Esophagus mucosa (tissue), 1 donor: ENCODE data around the gene MMAB. TPM values are rescaled to one million over a fixed set of nuclear protein-coding genes. Genes with fewer than 3 reads are reported as not detected.
A peak's percentile ranks its signal among the peaks of the same experiment; 100 is the strongest.

Experiments used
- ATAC-seq: fragments of 200-7000 bp; cut with Tn5 transposase; one replicate; pipeline ENCODE4 v1.9.1; 2020
- total RNA-seq: library from RNA; stranded (reverse); gene quantifications from one replicate; pipeline ENCODE4 v1.2.4, GENCODE V29; 2023
- donor health status: DM: yes; HTN: yes; CAD: no.

The MMAB gene
- total RNA-seq, 1 donor from 2014 or later, result 74.2 TPM

DNA sequence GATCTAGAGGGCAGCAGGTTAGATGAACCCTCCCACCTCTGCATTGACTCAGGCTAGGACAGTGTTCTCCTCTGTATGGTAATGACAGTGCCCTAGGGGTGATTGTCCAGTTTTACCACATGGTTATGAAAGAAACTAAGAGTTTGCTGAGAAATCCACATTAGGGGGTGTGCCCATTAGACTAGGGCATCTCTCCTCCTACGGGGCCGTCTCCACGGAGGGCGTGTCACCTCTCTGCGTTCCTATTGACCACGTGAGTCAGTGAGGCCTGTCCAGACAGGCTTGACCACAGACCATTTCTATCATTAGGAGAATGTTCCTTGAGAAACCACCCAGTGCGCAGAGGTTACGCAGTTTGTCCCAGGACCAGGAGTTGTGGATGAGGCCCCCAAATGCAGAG is 8.6 kb upstream of the MMAB start:
- peak; percentile 89 for ATAC-seq

GRCh38 chr12:109581334-109581691 is 8.0 kb upstream of the MMAB start:
- no peak for ATAC-seq

DNA sequence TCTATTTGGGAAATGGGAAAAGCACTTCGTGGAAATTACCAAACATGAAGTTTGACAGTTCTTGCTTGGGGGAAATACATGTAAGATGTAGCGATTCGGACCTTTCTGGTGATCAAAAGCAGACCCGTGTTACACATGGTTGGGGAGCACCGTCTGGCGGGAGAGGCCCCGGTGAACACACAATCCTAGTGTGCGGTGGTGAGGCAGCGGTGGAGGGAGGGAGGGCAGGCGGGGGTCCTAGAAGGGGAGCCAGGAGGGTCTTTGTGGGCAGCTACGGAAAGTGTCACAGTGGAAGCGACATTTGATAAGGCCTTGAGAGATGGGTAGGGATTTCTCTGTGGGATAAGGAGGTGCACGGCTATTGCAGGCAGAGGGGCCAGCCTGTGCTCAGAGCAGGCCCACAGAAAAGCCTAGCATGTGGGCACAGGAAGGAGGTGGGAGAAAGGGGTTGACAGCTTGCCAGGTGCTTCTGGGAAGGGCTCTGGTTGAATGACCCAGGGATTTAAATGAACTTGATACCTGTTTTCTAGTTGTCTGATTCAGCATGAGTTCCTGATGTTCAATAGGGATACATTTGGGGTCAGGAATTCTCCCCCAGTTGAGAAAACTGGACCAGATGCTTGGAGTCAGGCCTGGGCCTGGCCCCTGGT is 7.5 kb upstream of the MMAB start:
- ATAC-seq, result no peak

DNA sequence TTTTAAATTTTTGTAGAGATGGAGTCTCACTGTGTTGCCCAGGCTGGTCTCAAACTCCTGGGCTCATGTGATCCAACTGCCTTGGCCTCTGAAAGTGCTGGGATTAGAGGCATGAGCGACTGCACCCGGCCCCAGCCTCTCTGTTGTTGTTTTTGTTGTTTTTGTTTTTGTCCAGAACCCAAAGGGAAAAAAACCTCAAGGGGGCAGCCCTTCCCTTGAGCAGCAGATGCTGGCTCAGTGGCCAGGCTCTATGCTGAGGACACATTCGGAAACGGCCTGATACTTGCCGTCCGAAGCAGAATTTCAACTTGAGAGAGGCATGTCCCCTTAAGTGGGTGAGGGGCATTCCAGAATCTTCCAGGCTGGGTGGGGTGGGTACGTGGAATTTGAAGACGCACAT is 7.0 kb upstream of the MMAB start:
- ATAC-seq, result no peak

GRCh38 chr12:109579639-109580038 is 6.3 kb upstream of the MMAB start:
- ATAC-seq, result no peak

DNA sequence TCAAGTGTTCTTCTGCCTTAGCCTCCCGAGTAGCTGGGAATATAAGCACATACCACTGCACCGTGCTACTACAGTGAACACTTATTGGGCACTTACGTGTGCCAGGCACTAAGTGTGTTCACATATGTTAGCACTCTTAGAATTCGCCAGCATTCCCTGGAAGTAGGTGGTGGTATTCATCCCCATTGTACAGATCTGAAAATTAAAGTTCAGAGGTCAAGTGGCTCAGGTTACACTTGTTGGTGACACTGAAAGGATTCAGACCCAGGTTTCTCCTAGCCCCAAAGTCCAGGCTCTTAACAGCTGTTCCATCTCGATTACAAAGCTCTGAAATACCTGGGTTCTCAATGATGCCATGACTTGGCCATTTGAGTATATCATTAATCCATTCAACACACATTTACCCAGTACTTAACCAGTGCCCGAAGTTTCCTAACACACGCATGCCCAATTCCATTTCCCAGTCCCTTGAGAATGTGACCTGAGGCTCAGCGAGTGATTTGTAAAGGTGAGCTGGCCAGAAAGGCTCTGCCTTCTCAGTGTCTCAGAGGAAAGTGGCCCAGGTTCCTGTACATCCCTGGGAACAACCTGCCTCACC is 5.1 kb upstream of the MMAB start:
- no peak for ATAC-seq

DNA sequence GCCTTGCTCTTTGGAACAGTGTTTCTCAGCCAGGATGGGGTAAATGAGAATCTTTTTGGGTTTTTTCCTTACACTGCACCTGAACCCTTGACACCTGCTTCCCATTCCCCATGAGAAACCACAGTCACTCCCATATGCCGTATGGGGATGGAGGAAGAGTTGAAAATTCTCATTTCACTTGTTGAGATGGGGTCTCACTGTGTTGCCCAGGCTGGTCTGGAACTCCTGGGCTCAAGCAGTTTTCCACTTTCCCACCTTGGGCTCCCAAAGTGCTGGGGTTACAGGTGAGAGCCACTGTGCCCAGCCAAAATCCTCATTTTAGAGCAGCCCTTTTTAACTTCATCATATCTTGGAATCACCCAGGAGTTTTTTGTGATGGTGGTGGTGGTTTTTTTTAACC is 4.0 kb upstream of the MMAB start:
- no peak for ATAC-seq

- ATAC-seq, result no peak
These were observed 2.4 kb upstream of the MMAB start for GRCh38 chr12:109575683-109576082.

- no peak for ATAC-seq
These were observed 575 bp upstream of the MMAB start for GRCh38 chr12:109573914-109574244.

DNA sequence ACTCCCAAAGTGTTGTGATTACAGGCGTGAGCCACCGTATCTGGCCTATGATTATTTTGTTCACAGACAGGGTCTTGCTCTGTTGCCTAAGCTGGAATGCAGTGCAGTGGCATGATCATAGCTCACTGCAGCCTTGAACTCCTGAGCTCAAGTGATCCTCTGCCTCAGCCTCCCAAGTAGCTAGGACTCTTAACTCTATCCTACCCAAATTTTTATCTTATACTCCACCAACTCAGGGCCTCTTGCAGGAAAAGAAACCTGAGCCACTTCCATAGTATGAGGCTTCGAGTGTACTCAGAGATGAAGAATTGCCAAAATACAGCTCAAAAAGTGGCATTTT is 828 bp downstream of the MMAB start:
- no peak for ATAC-seq

- ATAC-seq, result no peak
These were observed 1.4 kb downstream of the MMAB start for GRCh38 chr12:109571773-109572505.

DNA sequence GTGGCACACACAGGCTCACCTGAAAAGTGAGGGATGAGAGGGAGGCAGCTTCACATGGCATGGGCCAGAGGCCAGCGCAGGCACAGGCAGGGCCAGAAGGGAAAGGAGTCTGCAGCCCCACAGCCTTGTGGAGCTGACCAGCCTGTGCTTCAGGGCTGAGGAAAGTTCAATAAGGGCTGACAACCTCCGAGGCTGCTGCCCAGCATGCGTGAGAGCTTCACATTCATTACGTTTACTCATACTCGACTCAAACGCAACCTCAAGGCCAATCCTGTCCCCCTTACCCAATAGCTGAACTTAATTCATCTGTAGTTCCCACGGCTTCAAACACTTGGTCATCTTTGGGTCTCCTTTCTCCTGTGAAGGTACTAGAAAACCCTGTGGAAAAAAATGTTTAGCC is 4.8 kb downstream of the MMAB start:
- ATAC-seq, result no peak

DNA sequence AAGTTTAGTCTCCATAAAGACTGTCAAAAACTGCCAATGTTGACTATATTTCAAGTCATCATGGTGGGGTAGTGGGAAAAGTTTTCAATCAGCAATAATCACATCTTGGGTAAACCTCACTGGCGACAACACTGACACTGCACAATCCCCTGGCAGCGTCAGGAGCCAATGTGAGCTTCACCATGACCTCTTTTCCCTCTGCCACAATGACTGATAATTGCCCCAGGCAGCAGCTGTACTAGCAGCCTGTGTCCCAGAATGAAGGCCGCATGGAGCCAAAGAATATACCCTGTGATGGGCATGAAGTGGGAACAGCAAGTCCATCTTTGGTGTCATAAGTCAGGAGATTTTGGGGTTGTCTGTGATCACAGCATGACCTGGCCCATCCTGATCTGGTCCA is 5.3 kb downstream of the MMAB start:
- no peak for ATAC-seq

GRCh38 chr12:109567296-109567695 is 6.0 kb downstream of the MMAB start:
- ATAC-seq, result no peak

DNA sequence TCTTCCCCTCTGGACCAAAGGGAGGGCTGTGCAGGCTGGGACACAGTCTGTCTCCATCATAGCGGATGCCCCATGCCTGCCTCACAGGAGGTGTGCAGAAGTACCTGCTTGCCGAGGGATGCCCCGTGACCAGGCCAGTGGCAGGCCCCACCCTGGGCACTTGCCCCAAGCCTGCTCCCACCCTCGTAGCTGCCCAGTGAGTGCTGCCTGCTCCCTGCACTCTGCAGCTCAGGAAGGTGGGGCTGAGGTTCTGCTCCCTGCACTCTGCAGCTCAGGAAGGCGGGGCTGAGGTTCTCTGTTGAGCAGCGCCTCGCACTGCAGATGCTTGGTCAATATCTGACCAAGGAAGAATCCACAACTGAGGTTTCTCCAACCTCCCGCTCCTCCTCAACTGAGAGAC is 6.9 kb downstream of the MMAB start:
- ATAC-seq, result peak; percentile 22

DNA sequence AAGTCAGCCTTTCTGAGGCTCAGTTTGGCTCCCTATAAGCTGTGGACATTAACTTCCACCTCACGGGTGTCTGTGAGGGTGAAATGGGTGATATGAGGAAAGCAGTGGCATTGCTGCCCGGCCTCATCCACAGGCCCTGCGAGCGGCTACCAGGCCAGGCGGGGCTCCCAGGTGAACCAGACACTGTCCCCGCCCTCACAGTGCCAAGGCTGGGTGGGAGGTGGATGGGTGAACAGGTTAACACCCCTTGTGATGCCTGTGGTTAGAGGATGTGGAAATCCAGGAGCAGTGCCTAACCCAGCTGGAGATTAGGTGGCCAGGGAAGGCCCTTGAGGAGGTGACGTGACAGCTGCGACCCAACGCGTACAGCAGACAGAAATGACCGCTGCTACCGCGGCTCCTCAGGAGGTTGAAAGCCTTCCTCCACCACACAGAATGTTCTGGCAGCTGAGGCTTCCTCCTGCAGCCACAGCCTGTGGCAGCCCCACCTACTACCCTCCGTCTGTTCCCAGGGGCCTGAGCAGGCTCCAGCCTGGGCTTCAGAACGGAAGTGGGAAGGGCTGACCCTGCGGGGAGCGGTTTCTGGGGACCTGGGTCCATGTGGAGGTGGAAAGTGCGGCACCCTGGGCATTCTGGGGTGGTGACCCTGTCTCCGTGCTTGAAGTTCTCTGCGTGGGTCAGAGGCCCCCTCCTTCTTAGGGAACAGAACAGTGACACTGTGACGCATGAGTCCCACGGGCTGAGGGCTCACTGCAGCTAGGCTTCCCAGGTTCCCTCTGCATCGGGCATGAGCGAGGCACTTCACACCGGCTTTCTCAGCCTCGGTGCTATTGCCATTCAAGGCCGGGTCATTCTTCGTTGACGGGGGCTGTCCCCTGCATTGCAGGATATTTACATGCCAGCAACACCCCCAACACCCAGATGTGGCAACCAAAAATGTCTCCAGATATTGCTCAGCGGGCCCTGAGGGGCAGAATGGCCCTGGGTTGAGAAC is 9.7 kb downstream of the MMAB start:
- no peak for ATAC-seq

DNA sequence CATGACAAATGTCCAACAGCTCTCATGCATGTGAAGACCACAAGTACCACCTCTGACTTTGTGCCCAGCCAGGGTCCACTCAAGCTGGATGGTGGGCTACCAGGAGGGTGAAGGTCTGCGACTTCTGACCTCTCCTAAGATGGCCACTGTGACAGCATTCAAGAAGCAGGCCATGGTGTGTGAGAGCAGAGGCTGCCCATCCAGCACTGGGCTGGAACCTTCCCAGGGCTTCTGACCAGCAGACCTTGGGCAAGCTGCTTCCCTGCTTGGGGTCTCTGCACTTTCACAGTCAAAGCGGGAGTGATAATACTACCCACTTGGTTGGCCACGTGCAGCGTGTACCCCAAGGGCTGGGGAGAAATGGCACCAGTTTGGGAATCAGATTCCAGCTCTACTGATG is 10.4 kb downstream of the MMAB start:
- ATAC-seq, result no peak

DNA sequence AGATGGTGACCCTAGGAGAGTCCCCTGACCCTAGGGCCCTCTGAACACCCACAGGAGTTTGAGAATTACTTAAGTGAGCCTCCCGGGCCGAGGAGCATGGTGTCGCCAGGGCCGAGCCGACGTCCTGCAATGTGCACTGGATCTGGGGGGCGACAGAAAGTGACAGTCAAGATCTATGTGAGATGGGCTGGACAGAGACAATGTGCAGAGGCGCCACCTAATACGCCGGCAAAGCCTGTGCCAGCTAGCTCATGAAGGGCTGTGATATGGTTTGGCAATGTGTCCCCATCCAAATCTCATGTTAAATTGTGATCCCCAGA is 11.6 kb downstream of the MMAB start:
- ATAC-seq, result no peak

- ATAC-seq, result no peak
These were observed 12.2 kb downstream of the MMAB start for GRCh38 chr12:109560867-109561710.

DNA sequence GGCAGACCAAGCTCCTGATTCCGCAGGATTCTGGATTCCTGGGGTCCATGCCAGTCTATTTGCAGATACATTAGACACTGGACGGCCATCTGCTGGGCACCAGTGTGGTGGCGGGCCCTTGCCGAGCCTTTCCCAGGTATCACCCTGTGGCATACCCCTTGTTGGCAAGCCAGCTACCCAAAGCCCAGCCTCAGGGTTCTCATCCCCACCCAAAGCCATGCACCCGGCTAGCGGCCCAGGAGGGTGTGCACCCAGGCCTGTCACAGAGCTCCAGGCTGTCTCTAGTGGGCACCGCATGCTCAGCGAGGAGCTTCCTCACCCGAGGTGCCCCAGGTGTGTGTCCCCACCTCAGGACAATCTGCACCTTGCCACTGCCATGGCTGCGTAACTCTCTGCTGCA is 13.7 kb downstream of the MMAB start:
- ATAC-seq, result no peak

DNA sequence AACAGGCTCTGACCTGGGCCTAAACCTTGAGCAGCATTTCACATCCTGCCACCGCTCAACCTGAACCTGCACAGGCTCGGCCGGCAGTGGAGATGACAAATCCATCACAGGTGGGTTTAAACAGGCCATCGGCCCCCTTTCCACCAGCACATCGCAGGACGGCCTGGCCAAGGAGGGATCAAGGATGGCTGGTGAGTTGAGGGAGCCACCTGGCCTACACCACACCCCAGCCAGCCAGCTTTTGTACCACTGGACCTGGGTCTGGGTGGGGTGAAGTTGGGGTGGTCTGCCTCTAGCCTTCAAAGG is 14.2 kb downstream of the MMAB start:
- ATAC-seq, result no peak

GRCh38 chr12:109558374-109559199 is 14.7 kb downstream of the MMAB start:
- ATAC-seq, result peak; percentile 70
